T-cell (primary cell): ENCODE results near the gene BCOR. TPM values are rescaled to one million over a fixed set of nuclear protein-coding genes. Genes with fewer than 3 reads are reported as not detected.

Source experiments
- ATAC-seq, 4 experiments: fragments of 200-7000 bp in 3 of 4; fragments of 150-1000 bp in 1 of 4; cut with Tn5 transposase; replicated peaks in 1 of 4; 1 replicate in 3 of 4; 2 replicates in 1 of 4; pipeline ENCODE4 v1.10.0; 2021; ENCODE audit warnings: moderate library complexity in 3 of 4, mild to moderate bottlenecking in 2 of 4, moderate number of reproducible peaks in 1 of 4
- CTCF ChIA-PET, 2 donors: fragments of 300-600 bp; sonication (Branson Sonifier 250); formaldehyde crosslinking; loops; one replicate each; lab custom pipeline; 2022; ENCODE audit warnings: antibody characterized with exemption in 2 of 2; lab: Charles Lee
- POLR2A ChIA-PET, 2 donors: fragments of 300-600 bp; sonication (Branson Sonifier 250); formaldehyde crosslinking; loops; one replicate each; lab custom pipeline; 2022; ENCODE audit warnings: antibody characterized with exemption in 2 of 2; lab: Charles Lee
- DNase-seq, 35 experiments: peaks; one replicate each; pipeline versions ENCODE4 v3.0.0 to v3.0.0-alpha.2; 2013 to 2023
- H3K27ac ChIP-seq: one replicate; pipeline ENCODE4 v1.5.1; 2013; ENCODE audit warnings: low read length
- H3K27me3 ChIP-seq, 2 experiments: replicated peaks in 1 of 2; 1 replicate in 1 of 2; 2 replicates in 1 of 2; pipeline versions ENCODE4 v1.6.1 to v1.7.0; 2013; ENCODE audit warnings: low read length in 1 of 2, mixed read lengths in 1 of 2; ENCODE audit not compliant: control insufficient read depth in 2 of 2, insufficient read depth in 2 of 2; ENCODE audit errors: extremely low read depth in 1 of 2
- H3K36me3 ChIP-seq, 2 donors: 1 replicate in 1 of 2; 2 replicates in 1 of 2; pipeline versions ENCODE4 v1.6.1 to v1.7.0; 2013; ENCODE audit warnings: low read length in 1 of 2; ENCODE audit not compliant: control insufficient read depth in 2 of 2, insufficient read depth in 1 of 2; ENCODE audit errors: extremely low read depth in 1 of 2
- H3K4me1 ChIP-seq, 2 experiments: 1 replicate in 1 of 2; 2 replicates in 1 of 2; pipeline versions ENCODE4 v1.6.1 to v1.7.0; 2013; ENCODE audit warnings: low read length in 2 of 2, mixed read lengths in 1 of 2; ENCODE audit not compliant: insufficient read depth in 2 of 2, control insufficient read depth in 1 of 2; ENCODE audit errors: extremely low read depth in 1 of 2
- H3K4me3 ChIP-seq, 2 donors: 1 replicate in 1 of 2; 2 replicates in 1 of 2; pipeline versions ENCODE4 v1.5.1 to v1.7.0; 2013; ENCODE audit warnings: mild to moderate bottlenecking in 2 of 2, low read length in 1 of 2, moderate library complexity in 1 of 2; ENCODE audit not compliant: control insufficient read depth in 1 of 2; ENCODE audit errors: extremely low read depth in 1 of 2
- H3K9me3 ChIP-seq: 2 replicates; pipeline ENCODE4 v1.7.0; 2013
- H3K27ac Mint-ChIP-seq, 2 donors: one replicate each; pipeline ENCODE4 v1.8.0; 2020 to 2021; ENCODE audit warnings: mild to moderate bottlenecking in 2 of 2, mixed read lengths in 2 of 2
- H3K27me3 Mint-ChIP-seq, 2 donors: one replicate each; pipeline ENCODE4 v1.8.0; 2021 to 2022; ENCODE audit warnings: mixed read lengths in 2 of 2
- H3K36me3 Mint-ChIP-seq: one replicate; pipeline ENCODE4 v1.8.0; 2021; ENCODE audit warnings: mixed read lengths
- H3K4me1 Mint-ChIP-seq, 3 donors: one replicate each; pipeline ENCODE4 v1.8.0; 2020 to 2022; ENCODE audit warnings: mixed read lengths in 3 of 3, mild to moderate bottlenecking in 1 of 3
- H3K4me3 Mint-ChIP-seq, 3 donors: one replicate each; pipeline ENCODE4 v1.8.0; 2020 to 2022; ENCODE audit warnings: mild to moderate bottlenecking in 3 of 3, mixed read lengths in 3 of 3, moderate library complexity in 3 of 3
- H3K9me3 Mint-ChIP-seq, 3 donors: one replicate each; pipeline ENCODE4 v1.8.0; 2020 to 2022; ENCODE audit warnings: mixed read lengths in 3 of 3
- WGBS: methylation state at CpG from one replicate; pipeline ENCODE4 v1.1.5; 2013; ENCODE audit warnings: missing lambda C conversion rate; ENCODE audit not compliant: insufficient coverage; 5-methylcytosine and 5-hydroxymethylcytosine counted together
- total RNA-seq, 35 experiments: library from RNA in 6 of 35; stranded (reverse) in 6 of 35; fragments of 120-200 nt in 1 of 35; gene quantifications; one replicate each; pipeline versions ENCODE4 v1.2.1 to v1.2.4 and lab custom pipeline; 2013 to 2026

BCOR gene
- total RNA-seq, 5 donors from 2014 or later (not counting 1 experiment from before 2014, with no cell fraction given) = 24.4 to 49.2 (median 42.2) TPM

DNA sequence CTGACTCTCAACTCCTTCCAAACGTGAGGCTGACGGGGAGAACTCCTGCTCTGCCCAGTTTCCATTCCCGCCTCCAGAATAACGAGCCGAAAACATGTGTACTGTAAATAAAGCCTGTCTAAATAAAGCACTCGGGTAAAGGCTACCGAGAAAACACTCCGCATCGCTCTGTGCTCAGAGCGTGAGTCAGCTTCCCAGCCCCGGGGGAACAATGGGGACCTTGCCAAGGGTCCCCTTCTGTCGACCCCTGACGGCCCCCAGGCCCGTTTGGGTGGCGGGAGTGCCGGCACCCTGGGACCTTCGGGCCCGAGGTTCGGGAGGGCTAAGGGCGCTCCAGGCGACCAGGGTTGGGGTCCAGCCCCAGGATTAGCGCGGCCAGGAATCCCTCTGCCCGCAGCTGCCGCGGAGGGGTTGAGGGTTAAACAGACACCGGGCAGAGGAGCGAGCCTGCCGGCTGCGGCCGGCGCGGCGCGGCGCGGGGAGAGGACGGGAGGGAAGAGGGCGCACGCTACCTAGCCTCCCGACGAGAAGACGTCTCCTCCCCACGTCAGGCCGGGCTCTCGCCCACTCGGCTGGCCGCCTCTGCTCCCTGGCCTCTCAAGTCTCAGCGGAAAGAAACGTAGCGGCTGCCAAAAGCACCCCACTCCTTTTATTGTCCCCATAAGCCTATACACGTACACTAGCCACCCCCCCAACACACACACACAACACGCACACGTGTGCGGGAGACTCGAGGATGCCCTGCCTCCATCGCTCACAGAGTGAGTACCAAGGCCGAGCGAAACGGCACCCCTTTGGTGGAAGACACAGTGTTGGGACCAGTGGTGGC lies 85.5 kb downstream of the BCOR start:
- peak overlapping the region; percentile 58 to 65 for H3K4me3 ChIP-seq

DNA sequence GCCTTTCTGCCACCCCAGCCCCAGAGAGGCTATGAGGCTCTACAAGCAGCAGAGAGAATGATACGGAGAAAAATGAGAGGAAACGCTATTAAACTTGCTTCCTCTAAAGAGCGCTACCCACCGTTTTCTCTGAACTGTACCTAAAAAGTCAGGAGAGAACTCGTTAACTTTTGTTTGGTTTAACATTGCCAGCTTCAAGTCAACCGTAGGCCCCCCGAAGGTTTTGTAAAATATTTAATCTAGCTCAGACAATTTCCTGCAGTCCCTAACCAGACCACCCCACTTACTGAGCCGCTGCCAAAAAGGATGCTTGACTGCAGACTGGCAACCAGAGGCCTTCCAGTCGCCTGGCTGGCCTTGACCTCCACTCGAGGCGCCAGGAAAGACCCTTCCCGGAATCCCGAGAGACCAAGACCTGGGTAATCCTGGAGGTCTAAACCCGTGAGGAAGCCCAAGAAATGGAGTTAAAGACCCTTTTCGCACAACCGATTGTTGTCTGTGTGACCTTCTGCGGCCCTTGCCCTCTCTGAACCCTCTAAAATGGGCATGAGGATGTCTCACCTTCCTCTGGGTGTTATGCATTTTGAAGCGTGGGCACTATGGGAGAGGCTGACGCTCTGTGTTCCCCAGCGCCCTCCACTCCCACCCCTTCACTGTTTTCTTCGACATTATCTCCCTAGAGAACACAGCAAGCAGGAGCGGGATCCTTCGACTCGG lies 86.3 kb downstream of the BCOR start:
- Histone ChIP-seq H3K27ac (no peak overlapping the region), H3K27me3 (peaks cover 3 to 57% of the 10 kb centered on the region in 2 experiments), H3K4me3 (peak overlapping the region in 1 of 2 donors; percentile 19), H3K36me3 (no peaks in the 10 kb centered on the region), H3K4me1 (peaks cover 10 to 63% of the 10 kb centered on the region in 2 experiments), H3K9me3 (no peaks in the 10 kb centered on the region)
- POLR2A ChIA-PET = no interaction called here
- H3K9me3 Mint-ChIP-seq = peaks cover 0 to 3% (median 2%) of the 10 kb centered on the region in 3 donors
- H3K27ac Mint-ChIP-seq = no peak overlapping the region
- peak in 1 of 35 experiments; percentile 8 for DNase-seq
- H3K4me3 Mint-ChIP-seq = peak overlapping the region in 2 of 3 donors; percentile 32 to 73
- ATAC-seq = no peak
- CTCF ChIA-PET = no interaction called here
- WGBS = 73% methylated on average over 3 of the region's 24 CpGs
- peaks cover 34 to 36% of the 10 kb centered on the region in 2 donors for H3K27me3 Mint-ChIP-seq
- peaks cover 30 to 39% (median 34%) of the 10 kb centered on the region in 3 donors for H3K4me1 Mint-ChIP-seq
- H3K36me3 Mint-ChIP-seq = no peaks in the 10 kb centered on the region

More for the DNA sequence above, 85.5 kb downstream of the BCOR start:
- ChIA-PET POLR2A (no interaction called here), CTCF (no interaction called here)
- WGBS = 29% methylated on average over 23 of the region's 60 CpGs
- H3K9me3 ChIP-seq = no peaks in the 10 kb centered on the region
- ATAC-seq (no peak), DNase-seq (peak in 3 of 35 experiments; percentile 3 to 27 (median 14))
- H3K27me3 ChIP-seq = peaks cover 3 to 51% of the 10 kb centered on the region in 2 experiments
- H3K36me3 Mint-ChIP-seq = no peaks in the 10 kb centered on the region
- H3K36me3 ChIP-seq = no peaks in the 10 kb centered on the region
- no peak overlapping the region for H3K27ac Mint-ChIP-seq
- H3K27me3 Mint-ChIP-seq = peaks cover 26 to 28% of the 10 kb centered on the region in 2 donors
- H3K4me1 ChIP-seq = peaks cover 10 to 61% of the 10 kb centered on the region in 2 experiments
- H3K9me3 Mint-ChIP-seq = peaks cover 0 to 3% (median 2%) of the 10 kb centered on the region in 3 donors
- peaks cover 26 to 31% (median 29%) of the 10 kb centered on the region in 3 donors for H3K4me1 Mint-ChIP-seq
- H3K4me3 Mint-ChIP-seq = peak overlapping the region; percentile 59 to 73 (median 66)
- H3K27ac ChIP-seq = no peak overlapping the region

DNA sequence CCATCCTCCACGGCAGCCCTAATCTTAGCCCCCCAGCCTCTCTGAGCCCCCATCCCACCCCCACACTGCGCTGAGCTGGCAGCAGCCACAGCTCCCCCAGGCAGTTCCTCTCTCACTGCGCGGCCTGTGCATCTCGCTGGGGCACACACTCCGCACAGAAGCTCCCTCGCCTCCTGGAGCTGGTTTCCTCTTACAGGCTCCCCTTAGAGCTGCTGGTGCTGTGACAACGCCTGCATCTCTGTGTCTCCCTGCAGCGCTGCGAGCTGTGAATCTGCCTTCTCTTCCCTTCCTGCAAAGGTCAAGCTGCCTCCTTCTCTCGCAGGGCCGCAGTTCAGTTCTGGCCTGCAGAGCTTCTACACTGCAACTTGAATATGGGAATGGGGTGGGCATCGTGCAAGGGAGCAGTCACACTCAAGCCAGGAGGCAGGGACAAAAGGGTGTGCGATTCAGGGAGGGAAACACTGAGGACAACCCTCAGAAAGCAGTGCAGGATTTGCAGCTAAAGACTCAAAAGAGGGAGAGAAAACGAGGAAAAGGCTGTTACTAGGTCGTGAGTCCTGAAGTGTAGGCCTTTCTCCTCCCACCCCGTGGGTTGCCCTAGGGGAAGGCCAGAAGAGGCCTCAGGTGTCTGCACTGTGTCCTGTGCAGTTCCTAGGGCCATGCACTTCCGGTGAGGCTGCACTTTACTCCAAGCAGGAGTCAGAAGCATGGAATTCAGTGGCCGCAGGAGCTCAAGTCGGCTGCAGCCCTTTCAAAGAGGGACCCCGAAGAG lies 87.0 kb downstream of the BCOR start:
- WGBS = 66% methylated on average over 4 of the region's 21 CpGs
- ATAC-seq (peak in 2 of 4 experiments; percentile 20 to 54), DNase-seq (peak in 4 of 35 experiments; percentile 15 to 28 (median 25))
- Mint-ChIP-seq H3K4me3 (peak overlapping the region in 2 of 3 donors; percentile 17 to 67), H3K27ac (no peak overlapping the region), H3K36me3 (no peaks in the 10 kb centered on the region), H3K4me1 (peaks cover 30 to 39% (median 36%) of the 10 kb centered on the region in 3 donors), H3K9me3 (peaks cover 0 to 2% (median 0%) of the 10 kb centered on the region in 3 donors), H3K27me3 (peaks cover 34 to 37% of the 10 kb centered on the region in 2 donors)
- peaks cover 10 to 70% of the 10 kb centered on the region in 2 experiments for H3K4me1 ChIP-seq
- H3K27me3 ChIP-seq = peaks cover 3 to 63% of the 10 kb centered on the region in 2 experiments
- no peak overlapping the region for H3K27ac ChIP-seq
- ChIA-PET POLR2A (no interaction called here), CTCF (interaction anchor here in 1 of 2 donors (0.6 kb wide), 1 partner anchor 75 kb away, joined by 3 read pairs; no protein-coding TSS in a partner anchor)
- no peak overlapping the region for H3K4me3 ChIP-seq
- no peaks in the 10 kb centered on the region for H3K36me3 ChIP-seq
- no peaks in the 10 kb centered on the region for H3K9me3 ChIP-seq

DNA sequence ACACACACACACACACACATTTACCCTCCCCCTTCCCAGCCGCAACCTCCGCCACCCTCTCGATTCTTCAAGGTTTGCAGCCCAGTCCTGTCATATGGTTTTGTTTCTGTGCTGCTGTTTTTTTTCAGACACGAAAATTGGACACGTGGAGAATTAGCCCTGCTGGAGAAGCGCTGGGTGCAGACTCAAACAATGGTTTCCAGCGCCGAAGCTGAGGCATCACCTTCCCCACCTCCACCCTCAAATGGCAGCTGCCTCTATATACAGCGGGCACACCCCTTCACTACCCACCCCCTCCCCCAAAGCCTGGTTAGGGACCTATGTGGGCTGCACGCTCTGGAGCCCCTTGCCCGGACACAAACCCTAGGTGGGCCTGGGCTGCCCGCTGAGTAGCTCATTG lies 87.9 kb downstream of the BCOR start:
- ChIA-PET POLR2A (no interaction called here), CTCF (no interaction called here)
- Histone ChIP-seq H3K9me3 (no peaks in the 10 kb centered on the region), H3K27ac (no peak overlapping the region), H3K4me3 (peak overlapping the region in 1 of 2 donors; percentile 46), H3K4me1 (peaks cover 10 to 74% of the 10 kb centered on the region in 2 experiments), H3K36me3 (no peaks in the 10 kb centered on the region), H3K27me3 (peaks cover 3 to 69% of the 10 kb centered on the region in 2 experiments)
- no peaks in the 10 kb centered on the region for H3K36me3 Mint-ChIP-seq
- no peak overlapping the region for H3K27ac Mint-ChIP-seq
- DNase-seq = peak in 1 of 35 experiments; percentile 13
- no peaks in the 10 kb centered on the region for H3K9me3 Mint-ChIP-seq
- H3K4me1 Mint-ChIP-seq = peaks cover 30 to 39% (median 38%) of the 10 kb centered on the region in 3 donors
- no CpG with 5 or more reads among the region's 12 CpGs for WGBS
- H3K27me3 Mint-ChIP-seq = peaks cover 34 to 40% of the 10 kb centered on the region in 2 donors
- no peak for ATAC-seq
- H3K4me3 Mint-ChIP-seq = peak overlapping the region; percentile 17 to 67 (median 45)

DNA sequence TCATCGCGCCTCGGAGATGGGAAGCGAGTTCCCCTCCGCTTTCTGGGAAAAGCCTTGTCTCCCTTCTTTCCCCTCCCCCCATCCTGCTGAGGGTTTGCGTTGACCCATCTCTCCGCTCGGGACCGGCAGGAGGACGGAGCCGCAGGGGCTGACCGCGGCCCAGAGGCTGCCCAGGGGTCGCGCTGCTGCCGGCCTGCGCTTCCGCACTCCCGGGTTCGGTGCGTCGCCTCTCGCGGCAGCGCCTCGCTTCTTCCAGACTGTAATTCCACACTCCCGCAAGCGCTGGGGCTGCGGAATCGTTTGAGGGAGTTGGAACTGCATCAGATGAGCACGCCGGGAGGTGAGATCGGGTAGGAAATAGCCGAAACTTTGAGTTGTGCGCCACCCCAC lies 88.3 kb downstream of the BCOR start:
- CTCF ChIA-PET = no interaction called here
- H3K4me3 Mint-ChIP-seq = peak overlapping the region; percentile 17 to 67 (median 45)
- peaks cover 34 to 41% of the 10 kb centered on the region in 2 donors for H3K27me3 Mint-ChIP-seq
- DNase-seq (no peak), ATAC-seq (no peak)
- no peak overlapping the region for H3K27ac Mint-ChIP-seq
- H3K4me1 Mint-ChIP-seq = peaks cover 30 to 39% (median 38%) of the 10 kb centered on the region in 3 donors
- H3K9me3 Mint-ChIP-seq = no peaks in the 10 kb centered on the region
- no peaks in the 10 kb centered on the region for H3K9me3 ChIP-seq
- no peak overlapping the region for H3K27ac ChIP-seq
- H3K27me3 ChIP-seq = peaks cover 3 to 73% of the 10 kb centered on the region in 2 experiments
- no peaks in the 10 kb centered on the region for H3K36me3 ChIP-seq
- POLR2A ChIA-PET = no interaction called here
- peak overlapping the region; percentile 21 to 46 for H3K4me3 ChIP-seq
- H3K4me1 ChIP-seq = peaks cover 10 to 76% of the 10 kb centered on the region in 2 experiments
- 20% methylated on average over 19 of the region's 35 CpGs for WGBS
- no peaks in the 10 kb centered on the region for H3K36me3 Mint-ChIP-seq
